GM23248 (cell line): ENCODE data around the gene TCF23. TPM values are rescaled to one million over a fixed set of nuclear protein-coding genes. Genes with fewer than 3 reads are reported as not detected.

Source experiments
- DNase-seq: peaks from one replicate; pipeline ENCODE4 v3.0.0-alpha.2; 2015
- H2AFZ ChIP-seq: fragments of 200-600 bp; sonication (generic); 2 replicates; pipeline ENCODE4 v1.6.1; 2016; ENCODE audit warnings: antibody characterized with exemption
- H3F3A ChIP-seq: fragments of 200-600 bp; sonication (generic); 2 replicates; pipeline ENCODE4 v1.6.1; 2016; ENCODE audit warnings: mild to moderate bottlenecking, antibody characterized with exemption, mixed run types; ENCODE audit not compliant: insufficient read depth
- H3K27ac ChIP-seq: fragments of 200-600 bp; sonication (generic); 2 replicates; pipeline ENCODE4 v1.5.1; 2016; ENCODE audit warnings: mild to moderate bottlenecking
- H3K27me3 ChIP-seq: fragments of 200-600 bp; sonication (generic); replicated peaks from 2 replicates; pipeline ENCODE4 v1.6.1; 2016; ENCODE audit warnings: mild to moderate bottlenecking; ENCODE audit not compliant: insufficient read depth
- H3K36me3 ChIP-seq: fragments of 200-600 bp; sonication (generic); 2 replicates; pipeline ENCODE4 v1.6.1; 2016; ENCODE audit warnings: low read depth, mild to moderate bottlenecking
- H3K4me1 ChIP-seq: fragments of 200-600 bp; sonication (generic); 2 replicates; pipeline ENCODE4 v1.6.1; 2016; ENCODE audit warnings: mild to moderate bottlenecking; ENCODE audit not compliant: insufficient read depth
- H3K4me2 ChIP-seq: fragments of 200-600 bp; sonication (generic); one replicate; pipeline ENCODE4 v1.6.1; 2016; ENCODE audit warnings: mild to moderate bottlenecking; ENCODE audit not compliant: unreplicated experiment
- H3K4me3 ChIP-seq: fragments of 200-600 bp; sonication (generic); 2 replicates; pipeline ENCODE4 v1.5.1; 2016; ENCODE audit warnings: mild to moderate bottlenecking
- H3K79me2 ChIP-seq: fragments of 200-600 bp; sonication (generic); 2 replicates; pipeline ENCODE4 v1.6.1; 2016; ENCODE audit warnings: mild to moderate bottlenecking; ENCODE audit not compliant: insufficient read depth
- H3K9ac ChIP-seq: fragments of 200-600 bp; sonication (generic); 2 replicates; pipeline ENCODE4 v1.6.1; 2016; ENCODE audit warnings: mild to moderate bottlenecking
- H3K9me2 ChIP-seq: fragments of 200-600 bp; sonication (generic); 2 replicates; pipeline ENCODE4 v1.6.1; 2016; ENCODE audit warnings: mixed run types, mild to moderate bottlenecking, moderate library complexity; ENCODE audit not compliant: insufficient read depth
- H3K9me3 ChIP-seq: fragments of 200-600 bp; sonication (generic); one replicate; pipeline ENCODE4 v1.6.1; 2017; ENCODE audit warnings: low read depth
- H4K20me1 ChIP-seq: fragments of 200-600 bp; sonication (generic); 2 replicates; pipeline ENCODE4 v1.6.0; 2016; ENCODE audit not compliant: insufficient read depth
- EZH2 ChIP-seq: fragments of 200-600 bp; sonication (generic); IDR thresholded peaks from 2 replicates; pipeline ENCODE4 v1.6.1; 2018; ENCODE audit warnings: antibody characterized with exemption, mild to moderate bottlenecking; ENCODE audit not compliant: insufficient read depth, poor library complexity, severe bottlenecking
- EZH2phosphoT487 ChIP-seq: fragments of 200-600 bp; sonication (generic); IDR thresholded peaks from 2 replicates; pipeline ENCODE4 v1.6.1; 2018; ENCODE audit warnings: antibody characterized with exemption, moderate library complexity, mild to moderate bottlenecking, low read depth; ENCODE audit not compliant: insufficient read depth
- WGBS, 2 experiments: methylation state at CpG; one replicate each; pipeline ENCODE4 v1.1.6; 2015 to 2017; ENCODE audit warnings: low lambda C conversion rate in 2 of 2, low coverage in 1 of 2; ENCODE audit errors: missing lambda C conversion rate in 2 of 2; 5-methylcytosine and 5-hydroxymethylcytosine counted together
- in situ Hi-C: fragments of 300-500 bp; cut with MboI; formaldehyde crosslinking; loops from 2 replicates; pipeline ENCODE4 v1.15.0; 2020
- polyA plus RNA-seq: library from polyadenylated mRNA; unstranded; fragments of >200 nt; fragmentation: Nextera tagmentation; extraction: Ambion mirVana; gene quantifications from 2 replicates; pipeline ENCODE4 v1.2.1, GENCODE V29; 2016
- total RNA-seq: library from RNA; depleted of rRNA; stranded (reverse); fragments of >200 nt; shearing (Covaris generic); gene quantifications from 2 replicates; pipeline ENCODE4 v1.2.3, GENCODE V29; 2014

Gene TCF23
- total and polyA plus RNA-seq, 2 experiments from 2014 or later: not detected

DNA sequence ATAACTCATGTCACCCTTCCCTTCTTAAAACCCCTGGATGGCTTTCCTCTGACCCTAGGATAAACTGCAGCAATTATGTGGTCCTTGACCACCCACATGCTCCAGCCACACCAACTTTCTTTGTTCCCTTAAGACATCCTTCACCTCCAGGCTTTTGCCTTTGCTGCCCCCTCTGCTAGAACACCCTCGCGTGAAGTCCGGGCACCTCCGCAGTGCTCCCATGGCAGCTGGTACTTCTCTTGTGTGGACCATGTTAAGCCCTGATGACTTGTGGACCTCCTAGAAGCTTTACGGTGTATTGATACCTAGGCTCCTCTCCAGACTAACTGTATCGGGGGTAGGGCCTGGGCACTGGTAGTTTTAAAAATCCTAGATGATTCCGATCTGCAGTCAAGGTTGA is 26.0 kb upstream of the TCF23 start:
- peaks cover 17% of the 10 kb centered on the region for H3K27me3 ChIP-seq
- H2AFZ ChIP-seq: no peak overlapping the region; the same call in 1 of the 2 replicates
- no peak overlapping the region for H3K9ac ChIP-seq
- no peaks in the 10 kb centered on the region for H3K4me1 ChIP-seq
- peak overlapping the region; percentile 71; the same call in 1 of the 2 replicates for H3K4me3 ChIP-seq
- TF ChIP-seq EZH2: no peak
- no peak for TF ChIP-seq EZH2phosphoT487
- DNase-seq: no peak
- no peaks in the 10 kb centered on the region for H3K9me2 ChIP-seq
- 96 to 99% methylated on average over 6 to 7 of the region's 7 CpGs for WGBS, 2 experiments
- no peaks in the 10 kb centered on the region for H3F3A ChIP-seq
- no peaks in the 10 kb centered on the region for H3K79me2 ChIP-seq
- in situ Hi-C loops: no loop called here
- no peak overlapping the region for H3K27ac ChIP-seq
- no peaks in the 10 kb centered on the region for H4K20me1 ChIP-seq
- no peaks in the 10 kb centered on the region for H3K9me3 ChIP-seq
- no peaks in the 10 kb centered on the region for H3K36me3 ChIP-seq
- no peak overlapping the region for H3K4me2 ChIP-seq

DNA sequence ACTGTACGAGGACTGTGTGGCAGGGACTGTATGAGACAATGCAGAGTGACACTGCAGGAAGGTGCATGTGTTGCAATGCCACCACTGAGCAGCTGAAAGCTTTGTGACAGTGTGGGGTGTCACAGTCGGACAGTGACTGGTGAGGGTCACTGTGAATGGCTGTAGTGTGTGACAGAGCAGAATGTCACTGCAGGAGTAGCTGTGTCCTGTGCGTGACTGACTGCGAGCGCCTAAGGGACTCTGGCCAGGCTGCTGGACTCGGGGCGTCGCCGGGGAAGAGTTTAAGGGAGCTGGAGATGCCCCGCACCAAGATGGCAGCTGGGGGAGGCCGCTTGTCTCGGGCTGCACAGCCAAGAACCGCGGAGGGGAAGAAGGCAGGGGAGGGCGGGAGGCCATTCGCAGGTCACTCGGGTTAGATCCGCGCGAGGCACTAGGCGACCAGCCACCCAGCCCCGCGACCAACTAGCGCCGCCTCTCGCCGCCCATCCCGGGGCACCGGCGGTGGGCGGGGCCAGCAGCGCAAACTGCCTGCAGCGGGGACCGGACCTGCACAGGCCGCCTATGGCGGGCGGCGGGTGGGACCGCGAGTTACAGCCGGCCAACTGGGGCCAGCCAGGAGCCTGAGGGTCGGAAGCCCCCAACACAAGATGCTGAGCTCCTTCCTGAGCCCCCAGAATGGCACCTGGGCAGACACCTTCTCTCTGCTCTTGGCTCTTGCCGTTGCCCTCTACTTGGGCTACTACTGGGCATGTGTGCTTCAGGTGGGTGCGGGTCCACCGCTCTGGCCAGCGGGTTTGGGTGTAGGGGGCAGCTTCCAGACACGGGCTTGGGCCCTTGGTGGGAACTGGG is 25.3 kb upstream of the TCF23 start, which contains the start of gene ABHD1:
Gene ABHD1 (plus strand): TSS at position 514 of the 849 bp plus-strand sequence. CDS start 134 bp downstream, at position 648.
- H3K36me3 ChIP-seq: no peaks in the 10 kb centered on the region
- in situ Hi-C loops: no loop called here
- no peaks in the 10 kb centered on the region for H3K4me1 ChIP-seq
- no peaks in the 10 kb centered on the region for H3K9me3 ChIP-seq
- H3K4me2 ChIP-seq: peak within 1 kb of the TSS; percentile 67
- H3K27ac ChIP-seq: no peak within 1 kb of the TSS
- TF ChIP-seq EZH2phosphoT487 (no peak), EZH2 (no peak)
- no peaks in the 10 kb centered on the region for H3K79me2 ChIP-seq
- H3K9me2 ChIP-seq: no peaks in the 10 kb centered on the region
- peaks cover 17% of the 10 kb centered on the region for H3K27me3 ChIP-seq
- 9% methylated on average over 26 to 42 of the region's 47 CpGs for WGBS, 2 experiments
- H4K20me1 ChIP-seq: no peaks in the 10 kb centered on the region
- 0 out of 2 replicates have a peak within 1 kb of the TSS, but pooled peaks have one; percentile 23 for H3K9ac ChIP-seq
- H3F3A ChIP-seq: no peaks in the 10 kb centered on the region
- DNase-seq: peak; percentile 54
- H3K4me3 ChIP-seq: peak within 1 kb of the TSS; percentile 71
- peak within 1 kb of the TSS; percentile 84 for H2AFZ ChIP-seq

DNA sequence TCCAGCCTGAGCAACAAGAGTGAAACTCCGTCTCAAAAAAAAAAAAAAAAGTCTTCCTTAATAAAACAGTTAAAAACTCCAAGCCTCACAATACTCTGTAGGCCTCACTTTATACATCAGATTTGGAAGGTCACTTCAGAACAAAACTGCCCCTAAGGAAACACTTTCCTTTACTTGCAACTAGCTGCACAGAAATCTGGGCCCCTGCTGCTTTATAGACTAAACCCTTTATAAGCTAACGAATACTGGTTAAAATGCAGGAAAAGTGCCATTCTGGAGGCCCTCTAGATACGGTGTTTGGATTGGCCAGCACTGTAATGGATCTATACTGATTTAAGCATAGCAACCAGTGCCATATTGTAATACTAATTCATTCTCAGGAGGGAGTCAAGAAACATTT is 23.7 kb upstream of the TCF23 start:
- Histone ChIP-seq H3K79me2 (no peaks in the 10 kb centered on the region), H3F3A (no peaks in the 10 kb centered on the region), H2AFZ (no peak overlapping the region), H3K9ac (no peak overlapping the region), H3K4me1 (no peaks in the 10 kb centered on the region), H3K9me3 (no peaks in the 10 kb centered on the region), H3K27ac (no peak overlapping the region), H3K27me3 (peaks cover 17% of the 10 kb centered on the region), H3K36me3 (no peaks in the 10 kb centered on the region), H4K20me1 (no peaks in the 10 kb centered on the region), H3K4me2 (no peak overlapping the region), H3K9me2 (no peaks in the 10 kb centered on the region), H3K4me3 (no peak overlapping the region)
- in situ Hi-C loops: no loop called here
- TF ChIP-seq EZH2phosphoT487: no peak
- TF ChIP-seq EZH2: no peak
- no peak for DNase-seq
- 89 to 91% methylated on average over 3 of the region's 3 CpGs for WGBS, 2 experiments

DNA sequence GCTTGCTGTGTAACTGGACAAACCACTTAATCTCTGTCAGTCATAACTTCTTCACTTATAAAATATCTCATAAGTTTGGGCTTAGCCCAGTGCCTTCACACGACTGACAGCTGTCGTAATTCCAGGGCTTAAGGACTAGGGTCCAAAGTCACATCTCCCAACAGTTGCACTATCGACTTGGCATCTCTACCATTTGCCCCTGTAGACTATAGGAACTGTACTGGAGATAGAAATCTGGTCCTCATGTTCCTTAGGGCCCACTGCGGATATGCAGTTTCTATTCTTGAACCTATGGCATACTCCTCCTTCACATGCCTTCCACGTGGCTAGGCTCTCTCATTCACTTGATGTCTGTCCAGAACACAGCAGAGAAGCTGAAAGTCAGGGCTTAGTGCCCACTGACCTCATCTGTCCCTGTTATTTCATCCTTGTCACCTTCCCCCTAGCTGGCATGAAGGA is 22.5 kb upstream of the TCF23 start:
- Histone ChIP-seq H3F3A (no peaks in the 10 kb centered on the region), H4K20me1 (no peaks in the 10 kb centered on the region), H3K36me3 (no peaks in the 10 kb centered on the region), H3K4me3 (no peak overlapping the region), H3K27me3 (peaks cover 11% of the 10 kb centered on the region), H3K79me2 (no peaks in the 10 kb centered on the region), H3K4me1 (no peaks in the 10 kb centered on the region), H2AFZ (no peak overlapping the region), H3K4me2 (no peak overlapping the region), H3K9me3 (no peaks in the 10 kb centered on the region), H3K9me2 (no peaks in the 10 kb centered on the region), H3K27ac (no peak overlapping the region), H3K9ac (no peak overlapping the region)
- in situ Hi-C loops: no loop called here
- 49 to 54% methylated on average over 5 of the region's 5 CpGs for WGBS, 2 experiments
- no peak for TF ChIP-seq EZH2
- TF ChIP-seq EZH2phosphoT487: no peak
- DNase-seq: no peak
